Stimulated activated CD8-positive, alpha-beta memory T cell treated with anti-CD3 and anti-CD28 coated beads, Interleukin-12 subunit alpha, Interleukin-12 subunit beta, amount 100 ng/mL, for 4 hours (primary cell): ENCODE results near the gene HYLS1.
"Not testable (repeated sequence)": the region's sequence is repeated elsewhere in the genome, so short reads cannot be mapped to it uniquely, and the experiment has no call there.

ENCODE experiments used
- DNase-seq: peaks from one replicate; pipeline ENCODE4 v3.0.0-alpha.2; 2020; ENCODE audit warnings: low read depth

HYLS1 gene

GRCh38 chr11:125903711-125904659, 16.5 kb downstream of the HYLS1 start, which contains the start of gene DDX25:
Gene DDX25, plus strand, starts transcription at chr11:125904508. Its CDS starts 10 bp downstream, at chr11:125904518.
- no peak for DNase-seq

DNA sequence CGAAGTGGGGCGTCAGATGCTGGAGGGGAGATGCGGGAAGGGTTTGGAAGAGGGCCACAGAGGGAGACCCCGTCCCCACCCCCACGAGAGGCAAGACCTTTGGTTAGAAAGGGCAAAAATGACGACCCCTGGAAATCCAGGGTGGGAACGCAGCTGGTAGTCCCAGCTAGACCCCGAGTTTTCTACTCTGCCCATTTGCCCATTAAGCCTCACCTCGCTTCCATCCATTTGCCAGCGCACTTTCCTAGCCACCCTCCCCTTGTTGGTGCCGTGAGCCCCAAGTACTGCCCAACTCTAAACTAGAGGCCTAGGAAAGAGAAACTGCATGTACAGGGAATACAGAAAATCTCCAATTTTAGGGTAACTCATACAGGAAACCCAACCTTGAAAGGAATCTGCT, 17.2 kb downstream of the HYLS1 start:
- DNase-seq = no peak

DNA sequence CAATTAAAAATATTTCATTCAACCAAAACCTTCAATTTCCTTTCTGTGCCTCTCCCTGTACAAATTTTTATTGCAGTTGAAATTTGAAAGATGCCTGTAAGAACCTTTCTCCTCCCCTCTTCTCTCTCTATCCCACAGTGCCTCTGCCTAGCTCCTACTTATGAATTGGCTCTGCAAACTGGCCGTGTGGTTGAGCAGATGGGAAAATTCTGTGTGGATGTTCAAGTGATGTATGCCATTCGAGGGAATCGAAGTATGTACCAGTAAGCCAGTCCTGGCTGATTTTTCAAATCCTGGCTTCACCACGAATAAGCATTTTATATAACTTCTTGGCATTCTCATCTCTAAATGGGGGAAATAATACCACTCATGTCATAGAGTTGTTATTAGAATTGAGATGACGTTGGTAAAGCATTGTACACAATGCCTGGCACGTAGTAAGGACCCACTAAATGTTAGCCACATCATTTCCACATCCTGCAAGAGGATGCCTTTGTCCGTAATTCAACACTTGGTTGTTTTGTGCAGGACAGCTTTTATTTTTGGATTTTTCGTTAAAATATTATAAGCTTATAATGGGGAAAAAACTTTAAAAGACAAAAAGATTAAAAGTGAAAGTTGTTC, 22.9 kb downstream of the HYLS1 start:
- no peak for DNase-seq

DNA sequence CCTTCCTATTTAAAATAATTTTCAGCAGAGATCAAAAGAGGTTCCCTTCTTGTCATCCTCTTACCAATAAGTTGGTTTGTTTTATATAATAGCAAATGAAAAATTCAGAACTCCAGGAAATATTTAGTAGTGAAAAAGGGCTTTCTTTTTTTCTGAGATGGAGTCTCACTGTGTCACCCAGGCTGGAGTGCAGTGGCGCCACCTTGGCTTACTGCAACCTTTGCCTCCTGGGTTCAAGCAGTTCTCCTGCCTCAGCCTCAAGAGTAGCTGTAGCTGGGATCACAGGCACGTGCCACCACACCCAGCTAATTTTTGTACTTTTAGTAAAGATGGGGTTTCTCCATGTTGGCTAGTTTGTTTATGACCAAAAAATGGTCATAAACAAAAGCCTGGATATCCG, 27.1 kb downstream of the HYLS1 start:
- not testable (repeated sequence) for DNase-seq

DNA sequence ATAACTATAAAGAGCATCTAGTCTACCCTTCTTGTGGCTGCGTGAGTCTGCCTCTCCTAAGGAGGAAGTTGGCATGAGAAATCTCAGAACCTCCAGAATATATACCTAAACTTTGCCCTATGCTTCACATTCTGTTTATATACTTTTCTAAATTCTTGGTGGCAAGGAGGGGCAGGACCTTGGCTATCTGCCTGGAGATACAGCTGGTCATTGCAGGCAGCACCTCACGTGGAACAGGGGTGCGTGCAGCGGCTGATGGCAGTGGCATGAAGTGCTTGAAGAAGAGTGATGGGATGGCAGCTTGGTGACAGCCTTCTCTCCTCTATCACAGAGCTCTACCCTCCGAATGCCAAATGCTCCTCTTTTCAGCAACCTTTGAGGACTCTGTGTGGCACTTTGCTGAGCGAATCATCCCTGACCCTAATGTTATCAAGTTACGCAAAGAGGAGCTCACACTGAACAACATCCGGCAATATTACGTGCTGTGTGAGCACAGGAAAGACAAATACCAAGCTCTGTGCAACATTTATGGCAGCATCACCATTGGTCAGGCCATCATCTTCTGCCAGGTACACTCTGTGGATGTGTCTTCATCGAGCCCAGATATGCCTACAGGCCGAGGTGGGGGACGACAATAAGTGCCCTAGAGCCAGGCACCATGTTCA, 29.3 kb downstream of the HYLS1 start:
- DNase-seq = no peak

DNA sequence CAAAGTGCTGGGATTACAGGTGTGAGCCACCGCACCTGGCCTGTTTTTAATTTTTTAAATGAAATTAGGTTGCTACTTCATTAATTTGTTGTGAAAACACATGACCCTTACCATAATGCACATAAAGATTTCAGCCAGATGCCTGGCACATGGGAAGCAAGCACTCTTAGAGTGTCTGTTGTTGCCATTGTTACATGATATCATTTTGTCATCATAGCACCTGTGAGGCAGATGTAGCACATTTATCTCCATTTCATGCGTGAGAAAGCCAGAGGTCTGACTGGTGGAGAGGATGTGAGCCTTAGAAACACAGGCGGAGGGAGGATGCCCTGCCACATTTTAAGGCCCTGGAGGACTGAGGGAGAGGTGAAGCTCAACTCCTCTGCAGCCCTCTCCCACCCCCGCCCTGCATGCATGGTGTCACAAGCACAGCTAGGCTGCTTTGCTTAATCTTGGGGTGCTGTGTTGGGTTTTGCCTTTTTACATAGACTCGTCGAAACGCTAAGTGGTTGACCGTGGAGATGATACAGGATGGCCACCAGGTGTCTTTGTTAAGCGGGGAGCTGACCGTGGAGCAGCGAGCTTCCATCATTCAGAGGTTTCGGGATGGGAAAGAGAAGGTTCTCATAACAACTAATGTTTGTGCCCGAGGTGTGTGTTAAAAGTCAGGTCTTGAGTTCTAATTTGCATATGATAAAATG, 30.8 kb downstream of the HYLS1 start:
- no peak for DNase-seq

- DNase-seq = no peak
Measured at GRCh38 chr11:125921042-125921441, 33.6 kb downstream of the HYLS1 start.

DNA sequence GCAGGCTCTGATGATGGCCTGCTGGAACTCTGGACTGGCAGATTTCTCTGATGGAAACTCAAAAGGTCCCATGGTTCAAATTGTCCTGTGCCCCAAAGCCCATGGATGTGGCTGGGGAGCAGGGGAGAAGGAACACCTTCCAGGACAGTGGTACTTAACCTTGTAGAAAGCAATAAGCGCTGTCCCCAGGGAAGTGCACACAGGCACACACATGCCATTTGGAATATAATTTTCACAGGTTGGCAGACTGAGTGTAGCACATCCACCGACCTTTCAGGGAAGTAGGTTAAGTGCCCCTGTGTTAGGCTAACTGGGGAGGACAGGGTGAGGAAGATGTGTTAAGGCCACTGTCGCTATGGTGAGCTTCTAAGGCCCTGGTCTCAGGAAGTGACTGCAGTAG, 34.7 kb downstream of the HYLS1 start:
- no peak for DNase-seq

- DNase-seq = no peak
Measured at GRCh38 chr11:125923012-125923579, 35.6 kb downstream of the HYLS1 start.

GRCh38 chr11:125923633-125924032, 36.2 kb downstream of the HYLS1 start:
- no peak for DNase-seq

DNA sequence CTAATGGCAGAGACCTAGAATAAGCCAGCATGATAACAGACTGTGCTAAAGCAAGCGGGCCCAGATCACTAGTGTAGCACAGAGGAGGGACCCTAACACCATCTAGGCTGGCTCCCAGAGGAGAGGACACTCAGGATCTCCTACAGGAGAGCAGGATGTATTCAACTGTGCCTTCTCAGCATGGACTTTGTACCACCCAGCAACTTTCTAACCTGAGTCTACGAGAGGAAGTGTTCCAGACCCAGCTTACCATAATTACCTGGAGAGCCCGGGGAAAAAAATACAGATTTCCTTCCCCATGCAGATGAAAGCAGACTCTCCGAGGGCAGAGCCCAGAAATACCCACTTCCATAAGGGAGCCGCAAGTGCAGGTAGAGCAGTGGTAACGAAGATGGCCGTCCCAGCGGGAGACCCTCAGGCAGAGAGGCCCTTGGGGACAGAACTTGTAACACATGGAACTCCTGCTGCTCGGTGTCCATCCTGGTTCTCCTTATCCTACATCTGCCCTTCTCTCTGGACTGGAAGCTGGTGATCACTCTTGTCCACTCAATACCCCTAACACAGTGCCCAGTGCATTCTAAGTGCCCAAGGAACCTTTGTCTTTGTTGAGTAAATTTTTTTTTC, 37.0 kb downstream of the HYLS1 start:
- no peak for DNase-seq

GRCh38 chr11:125925247-125925740, 37.8 kb downstream of the HYLS1 start:
- DNase-seq = no peak

GRCh38 chr11:125925804-125926203, 38.3 kb downstream of the HYLS1 start:
- no peak for DNase-seq

- DNase-seq = no peak
Measured at GRCh38 chr11:125926682-125927081, 39.2 kb downstream of the HYLS1 start.

- DNase-seq = no peak
Measured at GRCh38 chr11:125929445-125930075, 42.1 kb downstream of the HYLS1 start.

- no peak for DNase-seq
Measured at GRCh38 chr11:125930076-125930450, 42.6 kb downstream of the HYLS1 start.

DNA sequence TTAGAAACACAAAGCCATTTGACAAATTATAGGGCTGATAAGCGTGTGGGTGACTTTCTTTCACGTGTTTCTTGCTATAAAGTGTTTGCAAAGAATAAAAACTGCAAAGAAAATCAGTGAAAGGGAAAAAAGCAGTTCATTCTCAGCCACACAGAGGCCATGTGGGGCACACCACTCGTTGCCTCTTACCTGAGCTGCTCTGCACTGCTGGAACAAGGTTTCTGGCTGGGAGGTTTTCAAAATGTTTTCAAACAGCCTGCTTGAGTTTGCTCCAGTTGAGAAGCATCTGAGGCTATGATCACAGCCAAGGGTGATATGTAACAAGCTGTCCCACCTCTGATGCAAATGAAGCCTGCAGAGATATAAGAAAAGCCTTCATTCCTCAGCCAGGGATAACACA, 43.6 kb downstream of the HYLS1 start:
- no peak for DNase-seq

DNA sequence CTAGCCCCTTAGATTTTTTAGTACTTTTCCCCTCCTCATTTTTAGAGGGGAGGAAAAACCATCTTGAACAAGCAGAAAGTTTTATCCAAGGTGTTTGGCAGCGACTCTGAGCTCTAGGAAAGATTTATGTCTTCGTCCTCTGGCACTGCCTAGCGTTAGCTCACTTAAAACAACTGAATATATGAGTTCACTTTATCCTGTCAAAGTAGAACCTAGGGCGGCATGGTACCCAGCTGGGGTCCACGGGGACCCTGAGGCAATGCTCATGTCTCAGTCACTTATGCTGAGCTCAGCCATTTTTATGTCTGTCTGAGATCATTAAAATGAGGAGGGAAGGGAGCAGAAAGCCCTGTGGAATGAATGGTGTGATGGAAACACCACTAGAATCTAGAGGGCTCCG, 44.2 kb downstream of the HYLS1 start:
- DNase-seq = no peak

GRCh38 chr11:125932301-125932700, 44.8 kb downstream of the HYLS1 start:
- no peak for DNase-seq

DNA sequence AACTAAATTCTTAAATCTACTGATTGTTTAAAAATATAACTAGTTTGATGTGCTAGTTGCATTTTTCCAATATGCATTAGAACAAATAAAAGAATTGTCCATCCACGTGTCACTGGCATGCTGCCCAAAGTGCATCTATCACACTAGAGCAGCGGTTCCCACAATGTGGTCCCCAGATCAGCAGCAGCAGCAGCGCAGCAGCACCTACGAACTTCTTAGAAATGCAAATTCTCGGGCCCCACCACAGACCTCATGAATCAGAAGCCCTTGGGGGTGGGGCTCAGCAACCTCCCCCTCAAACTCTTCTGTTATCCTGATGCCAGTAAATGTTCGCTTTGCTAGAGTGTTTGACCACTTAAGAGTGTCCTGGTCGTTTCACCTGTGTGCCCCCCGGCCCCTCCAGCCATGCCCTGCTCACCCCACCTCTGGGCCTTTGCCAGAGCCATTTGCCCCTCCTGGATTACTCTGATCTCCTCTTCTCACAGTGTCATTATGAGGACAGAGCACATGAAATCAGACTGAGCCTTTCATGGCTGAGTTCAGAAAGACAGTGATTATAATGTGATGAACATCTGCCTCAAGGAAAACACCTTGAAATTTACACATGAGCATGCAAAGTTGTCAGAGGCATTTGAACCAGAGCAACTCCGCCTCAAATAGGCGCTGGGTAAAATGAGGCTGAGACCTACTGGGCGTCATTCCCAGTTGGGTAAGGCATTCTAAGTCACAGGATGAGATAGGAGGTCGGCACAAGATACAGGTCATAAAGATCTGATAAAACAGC, 45.8 kb downstream of the HYLS1 start:
- DNase-seq = no peak
